ENCODE measurements around the gene PDIA4. TPM values are rescaled to one million over a fixed set of nuclear protein-coding genes. Genes with fewer than 3 reads are reported as not detected.
"Not testable (repeated sequence)": the region's sequence is repeated elsewhere in the genome, so short reads cannot be mapped to it uniquely, and the experiment has no call there.

PDIA4 gene
- total RNA-seq, 2 donors from 2014 or later = 131 to 157 TPM

GRCh38 chr7:149043936-149044335 is 15.6 kb upstream of the PDIA4 start:
- intact Hi-C loops (cut with DNase I, micrococcal nuclease) = no loop called here
- DNase-seq (no peak), ATAC-seq (no peak)

- no peak for DNase-seq
- intact Hi-C loops (cut with DNase I, micrococcal nuclease) = no loop called here
- ATAC-seq = no peak
Measured at GRCh38 chr7:149041350-149041749, 13.0 kb upstream of the PDIA4 start.

DNA sequence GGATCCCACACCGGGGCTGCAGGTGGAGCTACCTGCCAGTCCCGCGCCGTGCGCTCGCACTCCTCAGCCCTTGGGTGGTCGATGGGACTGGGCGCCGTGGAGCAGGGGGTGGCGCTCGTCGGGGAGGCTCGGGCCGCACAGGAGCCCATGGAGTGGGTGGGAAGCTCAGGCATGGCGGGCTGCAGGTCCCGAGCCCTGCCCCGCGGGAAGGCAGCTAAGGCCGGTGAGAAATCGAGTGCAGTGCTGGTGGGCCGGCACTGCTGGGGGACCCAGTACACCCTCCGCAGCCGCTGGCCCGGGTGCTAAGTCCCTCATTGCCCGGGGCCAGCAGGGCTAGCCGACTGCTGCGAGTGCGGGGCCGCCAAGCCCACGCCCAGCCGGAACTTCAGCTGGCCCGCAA is 10.3 kb upstream of the PDIA4 start:
- ATAC-seq; DNase-seq; intact Hi-C loops (cut with DNase I, micrococcal nuclease): not testable (repeated sequence)

DNA sequence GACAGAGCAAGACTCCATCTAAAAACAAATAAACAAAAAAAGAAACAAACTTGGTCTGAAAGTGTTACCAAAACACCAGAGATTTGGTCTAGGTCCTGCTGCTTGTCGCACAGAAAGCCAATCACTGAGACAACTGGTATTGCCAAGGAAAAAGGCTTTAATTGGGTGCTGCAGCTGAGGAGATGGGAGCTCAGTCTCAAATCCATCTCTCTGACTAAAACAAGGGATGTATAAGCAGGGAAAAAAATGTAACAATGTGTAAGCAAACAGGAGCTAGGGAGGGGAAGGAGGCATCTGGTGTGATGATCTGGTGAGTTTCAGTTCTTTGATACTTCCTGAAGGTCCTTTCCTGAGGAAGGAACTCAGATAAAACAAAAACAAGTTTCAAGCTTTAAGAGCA is 8.4 kb upstream of the PDIA4 start:
- intact Hi-C loops (cut with DNase I, micrococcal nuclease) = no loop called here
- DNase-seq = no peak
- no peak for ATAC-seq

DNA sequence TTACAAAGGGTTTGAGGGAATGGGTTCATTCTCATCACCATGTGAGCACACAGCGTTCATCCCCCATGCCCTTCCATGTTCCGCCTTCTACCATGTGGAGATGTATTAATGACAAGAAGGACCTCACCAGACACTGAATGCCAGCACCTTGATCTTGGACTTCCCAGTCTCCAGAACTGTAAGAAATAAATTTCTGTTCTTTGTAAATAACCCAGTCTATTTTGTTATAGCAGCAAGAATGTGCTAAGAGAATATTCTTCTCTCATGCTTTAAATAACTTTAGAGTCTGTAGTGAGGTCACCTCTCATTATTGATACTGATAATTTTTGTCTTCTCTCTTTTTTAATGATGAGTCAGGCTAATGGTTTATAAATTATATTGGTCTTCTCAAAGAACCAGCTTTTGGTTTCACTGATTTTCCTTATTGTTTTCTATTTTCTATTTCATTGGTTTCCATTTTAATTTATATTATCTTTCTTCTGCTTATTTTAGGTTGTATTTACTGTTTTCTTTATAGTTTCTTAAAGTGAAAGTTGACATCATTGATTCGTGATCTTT is 3.1 kb upstream of the PDIA4 start:
- intact Hi-C loops (cut with DNase I, micrococcal nuclease) = no loop called here
- DNase-seq (no peak), ATAC-seq (no peak)

DNA sequence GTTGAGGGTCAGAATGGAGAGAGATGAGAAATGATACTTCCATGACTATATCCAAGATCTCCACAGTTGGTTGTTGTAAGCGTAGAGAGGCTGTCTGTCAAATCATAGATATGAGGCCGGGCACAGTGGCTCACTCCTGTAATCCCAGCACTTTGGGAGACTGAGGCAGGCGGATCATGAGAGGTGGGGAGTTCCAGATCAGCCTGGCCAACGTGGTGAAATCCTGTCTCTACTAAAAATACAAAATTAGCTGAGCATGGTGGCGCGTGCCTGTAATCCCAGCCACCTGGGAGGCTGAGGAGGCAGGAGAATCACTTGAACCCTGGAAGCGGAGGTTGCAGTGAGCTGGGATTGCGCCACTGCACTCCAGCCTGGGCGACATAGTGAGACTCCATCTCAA is 2.1 kb upstream of the PDIA4 start:
- DNase-seq; ATAC-seq; intact Hi-C loops (cut with DNase I, micrococcal nuclease): not testable (repeated sequence)

GRCh38 chr7:149027611-149028345 is 527 bp downstream of the PDIA4 start:
- intact Hi-C loops (cut with DNase I, micrococcal nuclease) = no loop called here
- DNase-seq (no peak), ATAC-seq (no peak)

GRCh38 chr7:149027055-149027454 is 1.2 kb downstream of the PDIA4 start:
- intact Hi-C loops (cut with DNase I, micrococcal nuclease) = no loop called here
- ATAC-seq = no peak
- DNase-seq = no peak

GRCh38 chr7:149023662-149024061 is 4.6 kb downstream of the PDIA4 start:
- DNase-seq = no peak
- ATAC-seq = no peak
- intact Hi-C loops (cut with DNase I, micrococcal nuclease) = no loop called here

- DNase-seq (no peak), ATAC-seq (no peak)
- intact Hi-C loops (cut with DNase I, micrococcal nuclease) = no loop called here
Measured at GRCh38 chr7:149022756-149023360, 5.4 kb downstream of the PDIA4 start.

DNA sequence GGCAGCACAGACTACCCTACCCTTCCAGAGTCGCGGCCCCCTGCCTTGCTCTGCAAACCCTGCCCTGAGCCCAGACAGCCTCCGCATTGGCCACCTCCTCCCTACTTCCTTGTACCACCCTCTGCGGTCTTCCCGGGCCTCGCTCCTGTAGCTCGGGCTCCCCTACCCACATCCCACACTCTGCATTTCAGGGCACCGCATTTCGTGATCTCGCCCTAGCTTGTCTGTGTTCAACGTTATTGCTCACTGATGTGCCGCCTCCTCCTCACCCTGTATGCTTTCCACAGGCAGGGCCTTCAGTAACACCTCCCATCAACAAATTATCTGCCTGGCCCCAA is 6.6 kb downstream of the PDIA4 start:
- no peak for ATAC-seq
- intact Hi-C loops (cut with DNase I, micrococcal nuclease) = no loop called here
- no peak for DNase-seq

DNA sequence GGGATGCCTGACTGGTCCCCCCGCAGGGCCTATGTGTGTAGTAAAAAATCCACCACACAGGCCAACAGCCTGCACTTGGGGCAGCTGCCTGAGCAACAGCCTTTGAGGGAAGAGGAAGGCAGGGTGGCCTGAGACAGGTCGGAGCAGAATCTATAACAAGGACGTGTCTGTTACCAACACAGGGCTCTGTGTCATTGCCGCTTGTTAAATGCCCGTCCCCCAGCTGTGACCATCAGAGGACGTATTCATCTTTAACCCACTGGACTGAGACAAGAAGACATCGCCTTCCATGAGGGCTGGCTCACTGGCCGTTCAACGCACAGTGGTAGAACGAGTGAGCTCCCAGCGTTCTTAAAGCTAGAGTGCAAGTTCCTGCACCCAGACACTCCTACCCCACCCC is 7.8 kb downstream of the PDIA4 start:
- intact Hi-C loops (cut with DNase I, micrococcal nuclease) = no loop called here
- DNase-seq (no peak), ATAC-seq (no peak)

GRCh38 chr7:149016876-149017275 is 11.4 kb downstream of the PDIA4 start:
- DNase-seq (no peak), ATAC-seq (no peak)
- intact Hi-C loops (cut with DNase I, micrococcal nuclease) = no loop called here

DNA sequence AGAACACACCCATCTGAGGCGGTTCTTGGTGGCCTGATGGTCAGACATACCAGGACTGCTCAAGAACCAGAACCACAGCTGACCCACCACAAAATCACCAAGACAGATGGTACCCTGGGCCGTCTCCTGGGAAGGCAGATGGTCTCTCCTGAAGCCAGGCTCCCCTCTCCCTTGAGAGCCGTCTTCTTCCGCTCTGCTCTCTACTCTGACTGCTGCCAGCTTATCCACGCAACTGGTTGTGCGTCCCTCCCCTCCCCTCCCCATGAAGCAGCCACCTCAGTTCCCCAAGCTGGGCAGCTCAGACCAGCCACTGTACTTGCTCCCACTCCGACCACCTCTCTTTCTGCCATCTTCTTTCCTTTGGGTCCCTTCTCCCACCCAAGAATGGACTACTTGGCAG is 14.0 kb downstream of the PDIA4 start:
- ATAC-seq (no peak), DNase-seq (no peak)
- intact Hi-C loops (cut with DNase I, micrococcal nuclease) = no loop called here

- ATAC-seq = no peak
- intact Hi-C loops (cut with DNase I, micrococcal nuclease) = no loop called here
Measured at GRCh38 chr7:149013876-149014275, 14.4 kb downstream of the PDIA4 start.

GRCh38 chr7:149012730-149013129 is 15.6 kb downstream of the PDIA4 start:
- intact Hi-C loops (cut with DNase I, micrococcal nuclease) = not testable (repeated sequence)

More at GRCh38 chr7:149013876-149014275, 14.4 kb downstream of the PDIA4 start:
- DNase-seq = no peak

GRCh38 chr7:149011491-149011890 is 16.8 kb downstream of the PDIA4 start:
- DNase-seq = no peak
- intact Hi-C loops (cut with DNase I, micrococcal nuclease) = no loop called here
- ATAC-seq = no peak

More at GRCh38 chr7:149012730-149013129, 15.6 kb downstream of the PDIA4 start:
- DNase-seq, ATAC-seq: not testable (repeated sequence)

DNA sequence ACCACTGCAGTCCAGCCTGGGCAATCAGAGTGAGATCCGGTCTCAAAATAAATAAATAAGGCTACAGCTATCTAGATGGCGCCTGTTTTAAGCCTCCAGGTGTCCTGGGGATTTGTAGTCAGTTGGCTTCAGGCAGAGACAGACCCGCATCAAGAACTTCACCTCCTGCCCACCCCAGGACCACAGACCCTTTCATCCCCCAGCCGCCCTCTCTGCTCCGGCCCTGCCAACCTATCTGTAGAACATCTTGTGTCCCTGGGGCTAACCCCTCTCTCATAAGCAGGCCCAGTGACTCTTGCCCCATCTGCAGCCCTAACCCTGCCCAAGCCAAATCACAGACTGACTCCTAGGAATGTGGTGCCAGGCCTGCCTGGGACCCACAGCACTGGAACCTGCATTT is 17.9 kb downstream of the PDIA4 start:
- intact Hi-C loops (cut with DNase I, micrococcal nuclease) = no loop called here
- DNase-seq = no peak
- no peak for ATAC-seq

DNA sequence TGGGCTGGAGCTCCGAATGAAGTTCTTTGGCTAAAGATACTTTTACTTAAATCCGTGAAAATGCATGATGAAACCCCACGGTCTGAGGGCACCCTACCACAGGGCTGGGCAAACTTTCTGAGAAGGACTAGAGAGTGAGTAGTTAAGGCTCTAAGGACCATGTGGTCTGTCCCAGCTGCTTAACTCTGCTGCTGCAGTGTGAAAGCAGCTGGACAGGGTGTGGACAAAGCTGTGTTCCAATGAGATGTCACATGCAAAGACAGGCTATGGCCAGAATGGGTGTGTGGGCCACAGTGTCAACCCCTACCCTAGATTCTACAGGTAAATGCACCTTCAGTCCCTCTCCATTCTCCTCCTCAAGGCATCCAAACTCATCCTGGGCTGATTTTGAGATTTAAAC is 18.8 kb downstream of the PDIA4 start:
- intact Hi-C loops (cut with DNase I, micrococcal nuclease) = loop anchor here in 1 of 2 donors (10.0 kb wide), 2 partner anchors 55 to 85 kb away; partner anchors contain the start of gene ZNF786
- DNase-seq = no peak
- no peak for ATAC-seq

- intact Hi-C loops (cut with DNase I, micrococcal nuclease) = loop anchor here in 1 of 2 donors (10.0 kb wide), 2 partner anchors 57 to 87 kb away; partner anchors contain the start of gene ZNF786
- DNase-seq (no peak), ATAC-seq (no peak)
Measured at GRCh38 chr7:149007611-149008010, 20.7 kb downstream of the PDIA4 start.
